GM23338 (cell line): Measurements from ENCODE around the gene LEMD2. TPM values are rescaled to one million over a fixed set of nuclear protein-coding genes. Genes with fewer than 3 reads are reported as not detected.

ENCODE experiments used
- ATAC-seq: fragments of 200-7000 bp; cut with Tn5 transposase; 3 replicates; pipeline ENCODE4 v1.9.1; 2020
- DNase-seq: peaks from one replicate; pipeline ENCODE4 v3.0.0-alpha.2; 2015; ENCODE audit warnings: low spot score
- H2AFZ ChIP-seq: fragments of 200-600 bp; sonication (generic); 2 replicates; pipeline ENCODE4 v1.8.0; 2016; ENCODE audit warnings: antibody characterized with exemption, mild to moderate bottlenecking, moderate library complexity
- H3F3A ChIP-seq: fragments of 200-600 bp; sonication (generic); replicated peaks from 2 replicates; pipeline ENCODE4 v1.8.0; 2017; ENCODE audit warnings: antibody characterized with exemption, mixed run types, low read depth
- H3K27ac ChIP-seq: fragments of 200-600 bp; sonication (generic); 2 replicates; pipeline ENCODE4 v1.6.1; 2016; ENCODE audit warnings: low read depth
- H3K27me3 ChIP-seq: fragments of 200-600 bp; sonication (generic); 2 replicates; pipeline ENCODE4 v1.8.0; 2016; ENCODE audit warnings: mild to moderate bottlenecking, mixed run types, moderate library complexity; ENCODE audit not compliant: insufficient read depth
- H3K36me3 ChIP-seq: fragments of 200-600 bp; sonication (generic); 2 replicates; pipeline ENCODE4 v1.8.0; 2016; ENCODE audit warnings: mild to moderate bottlenecking; ENCODE audit not compliant: insufficient read depth
- H3K4me1 ChIP-seq: fragments of 200-600 bp; sonication (generic); 2 replicates; pipeline ENCODE4 v1.8.0; 2016; ENCODE audit warnings: mild to moderate bottlenecking, moderate library complexity; ENCODE audit not compliant: insufficient read depth
- H3K4me2 ChIP-seq: fragments of 200-600 bp; sonication (generic); 2 replicates; pipeline ENCODE4 v1.7.1; 2017; ENCODE audit warnings: mixed run types
- H3K4me3 ChIP-seq: fragments of 200-600 bp; sonication (generic); 2 replicates; pipeline ENCODE4 v1.6.1; 2016; ENCODE audit warnings: mixed run types
- H3K79me2 ChIP-seq: fragments of 200-600 bp; sonication (generic); replicated peaks from 2 replicates; pipeline ENCODE4 v1.8.0; 2017; ENCODE audit warnings: mild to moderate bottlenecking; ENCODE audit not compliant: insufficient read depth
- H3K9me2 ChIP-seq: fragments of 200-600 bp; sonication (generic); 2 replicates; pipeline ENCODE4 v1.8.0; 2017; ENCODE audit not compliant: insufficient read depth
- H4K20me1 ChIP-seq: fragments of 200-600 bp; sonication (generic); replicated peaks from 2 replicates; pipeline ENCODE4 v1.8.0; 2017; ENCODE audit warnings: mild to moderate bottlenecking; ENCODE audit not compliant: insufficient read depth
- H3K27ac Mint-ChIP-seq: 2 replicates; pipeline ENCODE4 v1.8.0; 2020; ENCODE audit warnings: inconsistent platforms, mild to moderate bottlenecking, moderate library complexity, mixed read lengths
- H3K27me3 Mint-ChIP-seq: 3 replicates; pipeline ENCODE4 v1.8.0; 2022; ENCODE audit warnings: low read depth, mild to moderate bottlenecking, moderate library complexity, mixed read lengths, inconsistent platforms; ENCODE audit not compliant: insufficient read depth, poor library complexity
- H3K36me3 Mint-ChIP-seq: 3 replicates; pipeline ENCODE4 v1.8.0; 2021; ENCODE audit warnings: low read depth, mild to moderate bottlenecking, inconsistent platforms, moderate library complexity, mixed read lengths
- H3K4me1 Mint-ChIP-seq: 3 replicates; pipeline ENCODE4 v1.8.0; 2020; ENCODE audit warnings: mild to moderate bottlenecking, inconsistent platforms, mixed read lengths
- H3K4me3 Mint-ChIP-seq: 3 replicates; pipeline ENCODE4 v1.8.0; 2021; ENCODE audit warnings: moderate library complexity, mild to moderate bottlenecking, inconsistent platforms, mixed read lengths
- H3K9me3 Mint-ChIP-seq: 3 replicates; pipeline ENCODE4 v1.8.0; 2020; ENCODE audit warnings: moderate library complexity, mild to moderate bottlenecking, inconsistent platforms, mixed read lengths
- CREB1 ChIP-seq: fragments of 250-450 bp; sonication (Bioruptor Pico); IDR thresholded peaks from 2 replicates; pipeline ENCODE4 v1.5.0; 2020; ENCODE audit warnings: low read depth, mild to moderate bottlenecking, moderate library complexity
- EZH2 ChIP-seq: fragments of 200-600 bp; sonication (generic); IDR thresholded peaks from one replicate; pipeline ENCODE4 v1.8.0; 2017; ENCODE audit warnings: antibody characterized with exemption, mild to moderate bottlenecking, low read depth; ENCODE audit not compliant: unreplicated experiment
- EZH2phosphoT487 ChIP-seq: fragments of 200-600 bp; sonication (generic); IDR thresholded peaks from one replicate; pipeline ENCODE4 v1.8.1; 2018; ENCODE audit warnings: antibody characterized with exemption; ENCODE audit not compliant: unreplicated experiment
- JUNB ChIP-seq: IDR thresholded peaks from one replicate; pipeline ENCODE4 v1.6.1; 2016; ENCODE audit warnings: antibody characterized with exemption; ENCODE audit not compliant: unreplicated experiment
- NANOG ChIP-seq: IDR thresholded peaks from 2 replicates; pipeline ENCODE4 v1.6.1; 2016; ENCODE audit warnings: antibody characterized with exemption, borderline replicate concordance
- STAT1 ChIP-seq: IDR thresholded peaks from one replicate; pipeline ENCODE4 v1.6.1; 2016; ENCODE audit warnings: antibody characterized with exemption; ENCODE audit not compliant: unreplicated experiment
- ZNF114 ChIP-seq: fragments of 250-450 bp; sonication (Bioruptor Pico); IDR thresholded peaks from 2 replicates; pipeline ENCODE4 v1.5.0; 2020; ENCODE audit warnings: mild to moderate bottlenecking, moderate library complexity
- ZNF331 ChIP-seq: fragments of 250-450 bp; sonication (Bioruptor Pico); IDR thresholded peaks from 2 replicates; pipeline ENCODE4 v1.5.0; 2020; ENCODE audit warnings: low read depth, mild to moderate bottlenecking, moderate library complexity
- polyA plus RNA-seq: library from polyadenylated mRNA; unstranded; fragments of >200 nt; fragmentation: Nextera tagmentation; extraction: Ambion mirVana; gene quantifications from 2 replicates; pipeline ENCODE4 v1.2.1, GENCODE V29; 2016
- total RNA-seq: library from RNA; depleted of rRNA; stranded (reverse); fragments of >200 nt; shearing (Covaris generic); gene quantifications from 2 replicates; pipeline ENCODE4 v1.2.3, GENCODE V29; 2014
- TF ChIP-seq, protein P1 (sequence below): IDR thresholded peaks from one replicate; pipeline ENCODE4 v1.6.1; 2018; ENCODE audit warnings: antibody characterized with exemption; ENCODE audit not compliant: unreplicated experiment
- TF ChIP-seq, protein P2 (sequence below): IDR thresholded peaks from 2 replicates; pipeline ENCODE4 v1.6.1; 2016; ENCODE audit warnings: antibody characterized with exemption

The LEMD2 gene
- total and polyA plus RNA-seq, 2 experiments from 2014 or later = 28.6 to 64.7 TPM

DNA sequence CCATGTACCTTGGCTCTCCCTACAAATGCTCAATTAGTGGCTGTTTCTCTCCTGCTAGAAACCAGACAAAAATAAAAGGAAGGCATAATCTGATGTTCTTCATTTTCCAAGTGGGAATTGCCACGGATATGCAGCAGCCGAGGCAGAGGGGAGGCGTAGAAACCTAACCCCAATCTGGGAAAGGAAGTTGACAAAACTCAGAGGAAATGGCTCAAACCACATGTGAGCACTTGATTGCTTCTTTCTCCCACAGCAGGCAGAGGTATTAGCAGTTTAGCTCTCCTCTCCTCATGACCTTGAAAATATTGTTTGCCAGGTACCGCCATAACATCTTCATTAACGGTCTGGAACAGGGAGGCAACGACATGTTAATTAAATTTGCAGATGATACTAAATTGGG lies 18.7 kb upstream of the LEMD2 start (continued):
- TF ChIP-seq, protein P1, sequence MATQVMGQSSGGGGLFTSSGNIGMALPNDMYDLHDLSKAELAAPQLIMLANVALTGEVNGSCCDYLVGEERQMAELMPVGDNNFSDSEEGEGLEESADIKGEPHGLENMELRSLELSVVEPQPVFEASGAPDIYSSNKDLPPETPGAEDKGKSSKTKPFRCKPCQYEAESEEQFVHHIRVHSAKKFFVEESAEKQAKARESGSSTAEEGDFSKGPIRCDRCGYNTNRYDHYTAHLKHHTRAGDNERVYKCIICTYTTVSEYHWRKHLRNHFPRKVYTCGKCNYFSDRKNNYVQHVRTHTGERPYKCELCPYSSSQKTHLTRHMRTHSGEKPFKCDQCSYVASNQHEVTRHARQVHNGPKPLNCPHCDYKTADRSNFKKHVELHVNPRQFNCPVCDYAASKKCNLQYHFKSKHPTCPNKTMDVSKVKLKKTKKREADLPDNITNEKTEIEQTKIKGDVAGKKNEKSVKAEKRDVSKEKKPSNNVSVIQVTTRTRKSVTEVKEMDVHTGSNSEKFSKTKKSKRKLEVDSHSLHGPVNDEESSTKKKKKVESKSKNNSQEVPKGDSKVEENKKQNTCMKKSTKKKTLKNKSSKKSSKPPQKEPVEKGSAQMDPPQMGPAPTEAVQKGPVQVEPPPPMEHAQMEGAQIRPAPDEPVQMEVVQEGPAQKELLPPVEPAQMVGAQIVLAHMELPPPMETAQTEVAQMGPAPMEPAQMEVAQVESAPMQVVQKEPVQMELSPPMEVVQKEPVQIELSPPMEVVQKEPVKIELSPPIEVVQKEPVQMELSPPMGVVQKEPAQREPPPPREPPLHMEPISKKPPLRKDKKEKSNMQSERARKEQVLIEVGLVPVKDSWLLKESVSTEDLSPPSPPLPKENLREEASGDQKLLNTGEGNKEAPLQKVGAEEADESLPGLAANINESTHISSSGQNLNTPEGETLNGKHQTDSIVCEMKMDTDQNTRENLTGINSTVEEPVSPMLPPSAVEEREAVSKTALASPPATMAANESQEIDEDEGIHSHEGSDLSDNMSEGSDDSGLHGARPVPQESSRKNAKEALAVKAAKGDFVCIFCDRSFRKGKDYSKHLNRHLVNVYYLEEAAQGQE = no peak
- no peak for TF ChIP-seq EZH2
- TF ChIP-seq ZNF331 (CRISPR knock-in tag) = no peak
- TF ChIP-seq ZNF114 = no peak
- TF ChIP-seq, protein P2, sequence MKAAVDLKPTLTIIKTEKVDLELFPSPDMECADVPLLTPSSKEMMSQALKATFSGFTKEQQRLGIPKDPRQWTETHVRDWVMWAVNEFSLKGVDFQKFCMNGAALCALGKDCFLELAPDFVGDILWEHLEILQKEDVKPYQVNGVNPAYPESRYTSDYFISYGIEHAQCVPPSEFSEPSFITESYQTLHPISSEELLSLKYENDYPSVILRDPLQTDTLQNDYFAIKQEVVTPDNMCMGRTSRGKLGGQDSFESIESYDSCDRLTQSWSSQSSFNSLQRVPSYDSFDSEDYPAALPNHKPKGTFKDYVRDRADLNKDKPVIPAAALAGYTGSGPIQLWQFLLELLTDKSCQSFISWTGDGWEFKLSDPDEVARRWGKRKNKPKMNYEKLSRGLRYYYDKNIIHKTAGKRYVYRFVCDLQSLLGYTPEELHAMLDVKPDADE = no peak
- no peak for TF ChIP-seq STAT1

DNA sequence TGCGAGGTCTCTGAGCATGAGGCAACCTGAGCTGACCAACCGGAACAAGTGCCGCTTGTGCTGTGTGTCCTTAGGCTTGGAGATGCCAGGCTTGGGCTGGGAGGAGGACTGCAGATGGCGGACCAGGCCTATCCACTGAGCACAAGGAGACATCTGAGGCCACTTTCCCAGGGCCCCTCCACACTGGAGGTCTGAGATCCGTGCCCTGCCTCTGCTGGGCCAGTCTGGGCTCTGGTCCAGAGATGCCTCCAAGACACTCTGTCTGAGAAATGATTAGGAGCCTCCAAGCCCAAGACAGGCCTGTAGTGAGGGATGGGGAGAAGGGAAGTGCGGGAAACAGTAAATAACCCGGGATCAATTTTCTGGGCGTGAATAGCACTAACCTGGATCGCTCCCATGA lies 17.9 kb upstream of the LEMD2 start:
- peaks cover 44% of the 10 kb centered on the region for H3K4me1 Mint-ChIP-seq
- Histone ChIP-seq H3K36me3 (no peaks in the 10 kb centered on the region), H3K4me1 (peaks cover 36% of the 10 kb centered on the region), H3F3A (peaks cover 13% of the 10 kb centered on the region; the same call in 1 of the 2 replicates), H4K20me1 (no peaks in the 10 kb centered on the region), H3K4me2 (no peak overlapping the region), H3K27ac (no peak overlapping the region), H3K4me3 (no peak overlapping the region), H2AFZ (no peak overlapping the region), H3K9me2 (no peaks in the 10 kb centered on the region), H3K27me3 (no peaks in the 10 kb centered on the region), H3K79me2 (no peaks in the 10 kb centered on the region)
- H3K36me3 Mint-ChIP-seq = no peaks in the 10 kb centered on the region
- no peak overlapping the region for H3K27ac Mint-ChIP-seq
- H3K4me3 Mint-ChIP-seq = no peak overlapping the region
- no peaks in the 10 kb centered on the region for H3K9me3 Mint-ChIP-seq
- DNase-seq (no peak), ATAC-seq (no peak)
- H3K27me3 Mint-ChIP-seq = peaks cover 13% of the 10 kb centered on the region
- TF ChIP-seq EZH2 = no peak
- TF ChIP-seq STAT1 = no peak
- no peak for TF ChIP-seq EZH2phosphoT487
- no peak for TF ChIP-seq NANOG
- no peak for TF ChIP-seq ZNF331 (CRISPR knock-in tag)
- no peak for TF ChIP-seq JUNB
- no peak for TF ChIP-seq CREB1
- TF ChIP-seq, protein P1 = no peak
